ENCODE results near the gene ZBTB16.

Gene ZBTB16

DNA sequence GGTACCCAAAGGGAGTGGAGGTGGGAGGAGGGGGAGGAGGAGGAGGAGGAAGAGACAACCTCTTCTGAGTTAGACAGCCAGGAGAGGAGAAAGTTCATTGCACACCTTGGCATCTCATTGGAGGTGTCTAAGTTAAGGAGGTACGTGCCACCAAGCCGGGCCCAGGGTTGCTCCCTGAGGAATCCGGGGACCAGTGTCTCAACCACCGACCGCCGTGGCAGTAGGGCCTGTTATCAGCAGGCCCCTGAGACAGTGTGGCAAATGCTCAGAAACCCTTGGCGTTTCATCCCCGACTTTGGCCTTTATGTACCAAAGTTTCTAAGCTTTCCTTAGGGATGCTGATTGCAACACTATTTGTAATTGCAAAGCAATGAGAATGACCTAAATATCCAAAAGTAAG, 141.7 kb downstream of the ZBTB16 start:
- no peak overlapping the region for H3K27ac Mint-ChIP-seq
- ATAC-seq (no peak), DNase-seq (no peak)
- H3K9me3 Mint-ChIP-seq = no peaks in the 10 kb centered on the region
- no peaks in the 10 kb centered on the region for H3K27me3 Mint-ChIP-seq
- no peaks in the 10 kb centered on the region for H3K4me1 Mint-ChIP-seq
- no peak overlapping the region for H3K4me3 Mint-ChIP-seq

DNA sequence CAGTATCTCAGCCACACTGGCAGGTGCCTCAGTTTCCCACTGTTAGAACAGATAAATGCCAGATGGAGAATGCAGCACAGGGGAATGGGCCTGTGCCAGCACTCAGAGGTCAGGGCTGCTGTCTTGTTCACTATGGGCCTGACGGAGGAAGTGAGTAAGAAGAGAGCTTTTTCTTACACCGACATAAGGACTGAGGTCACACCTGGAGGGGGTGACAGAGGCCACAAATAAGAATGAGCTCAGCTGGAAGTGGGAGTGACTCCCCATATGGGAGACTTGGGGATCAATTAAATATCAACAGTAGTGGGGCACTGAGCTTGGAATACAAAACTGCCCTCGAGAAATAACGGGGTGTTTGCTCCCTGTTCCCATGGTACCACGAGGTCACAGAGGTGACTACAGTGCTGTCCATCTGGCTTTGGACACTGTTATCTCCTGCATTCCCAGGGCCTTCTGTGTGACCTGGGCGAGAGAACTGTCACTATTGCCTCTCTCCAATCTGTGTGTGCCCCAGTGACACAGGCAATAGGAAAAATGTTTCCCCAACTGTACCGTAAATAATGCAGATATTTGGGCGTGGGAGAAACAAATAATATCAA, 142.6 kb downstream of the ZBTB16 start:
- Mint-ChIP-seq H3K27me3 (no peaks in the 10 kb centered on the region), H3K4me3 (no peak overlapping the region), H3K4me1 (peaks cover 4% of the 10 kb centered on the region), H3K9me3 (no peaks in the 10 kb centered on the region), H3K27ac (no peak overlapping the region)
- no peak for DNase-seq
- ATAC-seq = no peak

DNA sequence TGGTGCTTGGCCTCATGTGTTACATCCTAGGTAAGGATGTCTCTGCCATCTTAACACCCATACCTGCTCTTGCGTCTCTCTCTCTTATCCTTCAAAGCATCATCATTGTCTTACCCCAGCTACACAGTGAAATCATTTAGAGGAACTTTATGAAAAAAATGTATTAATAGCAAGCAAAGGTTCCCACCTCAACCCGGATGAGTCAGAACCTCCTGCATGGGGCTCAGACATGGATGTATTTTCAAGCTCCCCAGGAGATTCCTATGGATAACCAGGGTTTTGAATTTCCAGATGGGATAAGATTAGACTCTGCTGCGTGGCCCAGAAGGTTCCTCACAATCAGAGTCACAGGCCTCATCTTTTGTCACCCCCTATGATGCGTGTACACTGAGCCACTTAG, 147.6 kb downstream of the ZBTB16 start:
- ATAC-seq (no peak), DNase-seq (no peak)
- Mint-ChIP-seq H3K9me3 (no peaks in the 10 kb centered on the region), H3K4me1 (peaks cover 32% of the 10 kb centered on the region), H3K27me3 (no peaks in the 10 kb centered on the region), H3K4me3 (no peak overlapping the region), H3K27ac (no peak overlapping the region)

DNA sequence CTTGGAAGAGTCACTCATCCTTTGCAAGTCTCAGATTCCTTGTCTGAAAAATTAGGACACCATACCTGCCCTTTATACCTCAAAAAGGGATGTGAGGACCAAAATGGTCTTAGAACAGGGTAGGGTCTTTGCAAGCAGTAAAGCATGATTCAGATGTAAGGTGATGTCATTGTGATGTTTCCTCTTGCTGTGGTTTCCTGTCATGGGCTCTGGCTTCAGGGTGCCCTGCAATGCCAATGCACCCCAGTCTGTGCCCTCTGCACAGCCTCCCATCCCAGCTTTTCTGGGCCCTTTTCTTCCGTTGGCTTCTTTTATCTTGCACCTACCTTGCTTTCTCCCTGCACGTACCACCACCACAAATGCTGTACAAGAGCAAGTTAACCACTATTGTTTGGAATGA, 148.9 kb downstream of the ZBTB16 start:
- no peaks in the 10 kb centered on the region for H3K27me3 Mint-ChIP-seq
- ATAC-seq = peak; percentile 96
- no peak overlapping the region for H3K4me3 Mint-ChIP-seq
- H3K4me1 Mint-ChIP-seq = peaks cover 32% of the 10 kb centered on the region
- no peaks in the 10 kb centered on the region for H3K9me3 Mint-ChIP-seq
- peak; percentile 3 to 20 for DNase-seq
- H3K27ac Mint-ChIP-seq = peak overlapping the region in 1 of 2 donors; percentile 4

DNA sequence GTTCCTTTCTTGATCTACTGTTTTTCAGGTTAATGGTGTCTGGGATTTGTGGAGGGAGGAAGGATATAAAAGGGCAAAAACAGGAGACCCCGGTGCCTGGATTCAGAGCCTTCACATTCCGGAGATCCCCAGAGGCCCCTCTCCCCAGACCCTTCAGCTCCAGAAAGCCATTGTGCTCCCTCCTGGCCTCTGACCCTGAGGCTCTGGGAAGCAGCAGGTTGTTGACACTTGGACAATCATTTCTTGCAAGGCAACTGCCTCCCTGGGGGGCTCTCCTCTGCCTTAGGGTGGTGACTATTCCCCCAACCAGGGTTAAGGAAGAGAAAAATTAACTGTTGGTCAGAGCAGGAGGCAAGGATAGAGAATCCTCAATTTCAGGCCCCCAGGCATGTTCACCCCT, 149.8 kb downstream of the ZBTB16 start:
- no peaks in the 10 kb centered on the region for H3K9me3 Mint-ChIP-seq
- H3K4me1 Mint-ChIP-seq = peaks cover 32% of the 10 kb centered on the region
- no peak overlapping the region for H3K27ac Mint-ChIP-seq
- H3K4me3 Mint-ChIP-seq = no peak overlapping the region
- DNase-seq = no peak
- H3K27me3 Mint-ChIP-seq = no peaks in the 10 kb centered on the region
- no peak for ATAC-seq

DNA sequence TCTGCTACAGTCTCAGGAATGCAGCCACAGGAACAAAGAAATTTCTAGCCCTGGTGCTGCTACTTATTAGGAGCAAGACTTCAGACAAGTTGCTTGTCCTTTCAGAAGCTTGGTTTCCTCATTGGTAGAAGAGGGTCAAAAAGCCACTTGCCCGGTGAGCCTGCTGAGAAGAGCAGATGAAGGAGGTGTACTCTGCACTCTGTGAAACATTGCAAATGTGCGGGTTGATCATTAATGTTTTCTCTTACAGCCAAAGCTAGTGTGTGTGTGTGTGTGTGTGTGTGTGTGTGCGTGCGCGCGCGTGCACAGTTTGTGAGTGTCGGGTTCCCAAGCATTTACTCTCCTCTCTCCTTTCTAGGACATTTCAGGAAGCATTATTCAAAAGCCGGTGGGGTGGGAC, 150.4 kb downstream of the ZBTB16 start:
- H3K27me3 Mint-ChIP-seq = no peaks in the 10 kb centered on the region
- no peaks in the 10 kb centered on the region for H3K9me3 Mint-ChIP-seq
- peaks cover 32% of the 10 kb centered on the region for H3K4me1 Mint-ChIP-seq
- H3K27ac Mint-ChIP-seq = peak overlapping the region in 1 of 2 donors; percentile 61
- ATAC-seq (no peak), DNase-seq (no peak)
- H3K4me3 Mint-ChIP-seq = no peak overlapping the region

DNA sequence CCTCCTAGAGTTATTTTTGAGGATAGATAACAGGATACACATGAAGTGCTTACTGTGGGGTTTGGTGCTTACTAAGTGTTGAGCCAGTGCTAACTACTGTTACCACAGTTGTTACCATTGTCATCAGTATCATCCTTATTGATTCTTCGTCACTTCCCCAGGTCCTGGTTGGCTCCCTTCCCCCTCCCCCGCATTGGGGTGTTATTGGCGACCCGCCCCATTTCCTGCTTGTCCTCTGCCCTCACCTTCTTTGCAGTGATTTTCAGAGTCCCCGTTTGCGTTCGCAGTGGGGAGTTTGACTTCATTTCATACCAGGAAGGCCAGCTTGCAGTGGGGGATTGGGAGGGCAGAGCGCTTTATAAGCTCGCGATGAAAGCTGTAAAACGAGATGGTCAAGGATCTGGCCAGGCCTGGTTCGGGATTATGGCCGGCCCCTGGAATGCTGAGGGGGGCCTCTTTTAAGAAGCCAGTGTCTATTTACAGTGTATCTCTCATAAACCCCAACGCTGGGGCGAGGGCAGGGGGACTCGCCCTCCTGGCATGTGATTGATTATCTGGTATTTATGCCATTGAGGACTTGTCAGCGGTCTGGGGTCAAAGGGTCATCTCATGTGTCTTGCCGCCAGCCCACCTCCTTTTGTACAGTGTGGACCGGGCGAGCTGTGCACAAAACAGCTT, 152.1 kb downstream of the ZBTB16 start:
- Mint-ChIP-seq H3K9me3 (no peaks in the 10 kb centered on the region), H3K4me3 (no peak overlapping the region), H3K4me1 (peaks cover 36% of the 10 kb centered on the region), H3K27me3 (no peaks in the 10 kb centered on the region), H3K27ac (peak overlapping the region in 1 of 2 donors; percentile 14)
- ATAC-seq (no peak), DNase-seq (no peak)

DNA sequence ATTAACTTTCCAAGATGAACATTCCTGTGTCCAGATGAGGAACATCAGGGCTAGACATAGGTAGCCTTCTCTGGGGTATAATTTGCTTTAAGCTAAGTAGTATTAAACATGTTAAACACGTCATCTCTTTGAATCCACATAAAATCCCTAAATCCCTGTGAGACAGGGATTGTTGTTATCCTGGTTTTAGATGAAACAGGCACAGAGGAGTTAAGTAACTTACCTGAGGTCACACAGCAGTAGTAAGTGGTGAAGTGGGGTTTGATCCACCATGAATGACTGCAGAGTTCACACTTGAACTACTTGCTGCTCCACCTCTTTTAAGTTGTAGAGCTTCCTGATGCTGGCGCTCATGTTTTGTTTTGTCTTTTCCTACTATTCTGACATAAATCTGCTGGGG, 154.1 kb downstream of the ZBTB16 start:
- no peaks in the 10 kb centered on the region for H3K27me3 Mint-ChIP-seq
- ATAC-seq (no peak), DNase-seq (no peak)
- peaks cover 25% of the 10 kb centered on the region for H3K4me1 Mint-ChIP-seq
- no peak overlapping the region for H3K4me3 Mint-ChIP-seq
- no peaks in the 10 kb centered on the region for H3K9me3 Mint-ChIP-seq
- no peak overlapping the region for H3K27ac Mint-ChIP-seq

DNA sequence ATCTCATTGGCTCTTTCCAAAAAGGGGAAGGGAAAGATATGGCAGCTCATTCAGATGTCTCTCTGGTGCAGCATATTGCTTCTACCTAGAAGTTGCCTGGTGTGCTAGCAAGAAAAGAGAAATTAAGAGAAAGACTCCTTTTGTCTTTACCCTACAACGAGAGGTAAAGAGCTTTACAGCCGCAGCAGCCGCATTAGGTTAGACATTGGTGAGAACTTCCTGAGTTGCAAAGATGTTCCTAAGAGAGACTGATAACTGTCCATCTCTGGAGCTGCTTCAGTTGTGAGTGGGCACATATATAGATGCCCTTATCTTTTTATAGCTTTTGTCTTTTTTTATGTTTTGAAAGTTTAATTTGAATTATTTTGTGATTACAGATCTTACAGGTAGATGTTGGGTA, 155.9 kb downstream of the ZBTB16 start:
- Mint-ChIP-seq H3K27me3 (no peaks in the 10 kb centered on the region), H3K4me3 (no peak overlapping the region), H3K9me3 (no peaks in the 10 kb centered on the region), H3K27ac (peak overlapping the region in 1 of 2 donors; percentile 84), H3K4me1 (peaks cover 17% of the 10 kb centered on the region)
- no peak for DNase-seq
- ATAC-seq = no peak

DNA sequence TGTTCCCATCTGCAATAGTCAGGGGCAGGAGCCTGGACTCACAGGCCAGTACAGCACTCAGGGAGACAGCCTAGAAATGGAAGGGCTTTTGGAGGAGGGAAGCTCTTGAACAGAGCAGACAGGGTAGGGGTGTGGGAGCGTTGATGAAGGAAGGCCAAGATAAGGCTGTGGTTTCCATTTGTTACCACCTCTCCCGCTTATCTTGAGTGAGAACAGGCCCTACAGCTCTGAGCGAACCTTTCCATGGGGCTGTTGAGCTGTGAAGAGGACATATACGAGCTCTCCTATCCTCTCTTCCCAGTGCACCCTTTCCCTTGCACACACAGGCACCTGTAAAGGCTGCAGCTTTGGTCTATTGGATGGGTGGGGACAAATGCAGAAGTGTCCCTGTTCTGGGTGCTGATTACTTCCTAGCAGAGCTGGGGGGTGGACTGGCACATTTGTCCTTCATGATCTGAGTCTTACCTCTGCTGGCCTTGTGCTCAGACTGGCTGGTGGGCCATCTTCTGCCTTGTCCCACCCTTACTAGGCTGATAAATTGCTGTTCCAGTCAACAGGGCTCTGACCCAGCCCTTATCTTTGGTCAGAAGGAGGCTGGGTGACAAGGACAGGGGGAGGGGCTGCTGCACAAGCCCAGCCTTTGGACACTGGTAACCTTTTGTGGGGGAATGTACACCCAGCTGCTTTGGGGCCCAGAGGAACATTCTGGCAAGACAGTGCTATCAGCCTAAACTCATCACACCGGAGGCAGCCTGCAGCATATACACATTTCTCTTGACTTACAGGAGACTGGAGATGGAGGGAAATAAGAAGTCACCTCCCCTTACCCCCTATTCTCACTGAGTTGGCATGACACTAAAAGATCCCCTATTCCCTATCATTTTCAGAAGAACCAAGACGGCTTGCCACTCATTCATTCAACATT, 156.6 kb downstream of the ZBTB16 start:
- H3K27ac Mint-ChIP-seq = peak overlapping the region in 1 of 2 donors; percentile 84
- no peak for DNase-seq
- no peaks in the 10 kb centered on the region for H3K9me3 Mint-ChIP-seq
- H3K4me3 Mint-ChIP-seq = no peak overlapping the region
- no peak for ATAC-seq
- H3K4me1 Mint-ChIP-seq = peaks cover 17% of the 10 kb centered on the region
- no peaks in the 10 kb centered on the region for H3K27me3 Mint-ChIP-seq

DNA sequence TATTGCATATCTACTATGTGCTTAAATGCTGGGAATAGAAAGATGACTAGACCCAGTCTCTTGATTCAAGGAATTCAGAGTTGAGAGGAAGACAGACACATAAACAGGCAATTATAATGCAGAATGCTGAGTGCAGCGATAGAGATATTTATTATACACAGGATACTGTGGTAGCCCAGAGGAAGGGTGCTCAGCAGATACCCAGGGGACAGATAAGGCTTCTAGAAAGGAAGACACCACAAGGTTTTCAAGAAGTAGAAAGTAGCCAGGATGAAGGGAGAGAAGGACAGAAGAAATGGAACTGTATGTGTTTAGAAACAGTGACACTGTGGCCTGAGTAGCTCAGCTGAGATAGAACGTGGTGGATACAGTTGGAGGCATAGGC, 157.3 kb downstream of the ZBTB16 start:
- DNase-seq (no peak), ATAC-seq (no peak)
- Mint-ChIP-seq H3K9me3 (no peaks in the 10 kb centered on the region), H3K27me3 (no peaks in the 10 kb centered on the region), H3K4me1 (peaks cover 13% of the 10 kb centered on the region), H3K27ac (peak overlapping the region in 1 of 2 donors; percentile 71), H3K4me3 (no peak overlapping the region)

DNA sequence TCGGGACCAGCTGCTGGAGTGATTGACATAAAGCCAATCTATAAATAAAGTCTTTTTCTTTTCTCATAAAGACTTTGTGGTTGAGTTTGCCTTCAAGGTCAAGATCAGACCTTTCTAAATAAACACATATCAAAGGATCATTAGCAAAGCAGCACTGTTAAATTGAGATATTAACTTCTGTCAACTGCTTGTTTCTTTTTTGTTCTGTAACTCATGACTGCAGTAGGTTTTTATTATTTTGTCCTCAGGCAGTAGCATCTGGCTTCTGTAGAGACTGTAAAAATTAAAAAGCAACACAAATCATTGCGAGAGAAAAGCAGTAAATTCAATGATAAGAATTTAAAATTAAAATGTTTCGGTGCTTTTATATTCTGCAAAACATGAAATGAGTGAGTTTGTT, 159.0 kb downstream of the ZBTB16 start:
- no peak overlapping the region for H3K27ac Mint-ChIP-seq
- DNase-seq (no peak), ATAC-seq (no peak)
- no peaks in the 10 kb centered on the region for H3K27me3 Mint-ChIP-seq
- peaks cover 13% of the 10 kb centered on the region for H3K4me1 Mint-ChIP-seq
- H3K9me3 Mint-ChIP-seq = no peaks in the 10 kb centered on the region
- no peak overlapping the region for H3K4me3 Mint-ChIP-seq

DNA sequence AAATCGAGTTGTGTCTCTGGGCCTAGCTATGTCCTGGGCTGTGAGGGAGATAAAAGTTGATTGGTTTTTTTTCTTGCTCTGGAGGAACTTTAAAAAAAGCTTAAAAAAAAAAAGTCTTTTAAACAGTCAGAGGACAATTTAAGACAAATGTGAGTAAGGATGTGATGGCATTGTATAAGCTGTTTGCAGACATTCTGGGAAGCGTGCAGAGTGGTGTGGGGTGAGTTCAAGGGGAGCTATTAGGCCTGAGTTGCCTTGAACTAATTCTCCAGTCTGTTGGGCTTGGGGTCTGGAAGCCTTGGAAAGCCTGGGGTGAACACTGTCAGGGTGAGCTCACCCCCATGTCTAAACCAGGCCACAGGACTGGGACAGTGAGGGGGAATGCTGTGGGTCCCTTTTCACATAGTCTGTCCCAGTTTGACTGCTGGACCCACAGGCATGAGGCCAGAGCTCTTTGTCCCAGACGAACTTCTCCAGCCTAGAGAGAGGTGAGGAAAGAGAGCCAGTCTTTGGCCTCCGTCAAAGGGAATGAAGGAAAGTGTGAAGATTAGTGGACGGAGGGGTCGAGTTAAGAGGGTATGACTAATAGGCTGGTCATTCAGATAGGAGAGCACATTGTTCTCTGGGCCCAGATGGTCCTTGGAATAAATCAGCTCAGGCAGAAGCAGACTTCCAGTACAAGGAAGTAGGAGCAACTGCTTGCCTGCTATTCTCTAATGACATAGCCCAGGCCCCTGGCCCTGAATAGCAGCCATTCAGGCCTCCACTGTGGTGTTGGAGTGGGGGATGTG, 160.2 kb downstream of the ZBTB16 start:
- Mint-ChIP-seq H3K4me3 (no peak overlapping the region), H3K27me3 (no peaks in the 10 kb centered on the region), H3K27ac (peak overlapping the region in 1 of 2 donors; percentile 2), H3K9me3 (no peaks in the 10 kb centered on the region), H3K4me1 (peaks cover 13% of the 10 kb centered on the region)
- DNase-seq = no peak
- no peak for ATAC-seq

DNA sequence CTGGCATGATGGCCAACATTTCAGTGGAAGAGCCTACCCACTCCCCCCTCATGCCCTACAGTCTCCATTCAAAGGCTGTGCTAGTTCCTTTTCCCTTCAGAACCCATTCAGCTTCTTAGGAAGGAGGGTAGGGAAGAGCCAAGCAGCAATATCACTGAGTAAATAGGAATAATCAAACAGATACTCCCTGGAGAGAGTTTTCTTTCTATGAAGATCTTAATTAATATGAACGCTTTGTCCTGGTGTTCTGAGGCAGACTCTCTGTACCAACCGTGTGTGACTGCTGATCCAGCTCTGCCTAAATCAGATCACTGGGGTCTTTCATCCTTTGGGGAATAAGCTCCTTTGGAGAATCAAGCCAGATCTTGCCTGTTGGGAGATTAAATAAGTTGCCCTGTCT, 161.5 kb downstream of the ZBTB16 start:
- ATAC-seq = no peak
- no peak for DNase-seq
- no peak overlapping the region for H3K4me3 Mint-ChIP-seq
- no peaks in the 10 kb centered on the region for H3K27me3 Mint-ChIP-seq
- H3K4me1 Mint-ChIP-seq = peaks cover 22% of the 10 kb centered on the region
- H3K9me3 Mint-ChIP-seq = no peaks in the 10 kb centered on the region
- no peak overlapping the region for H3K27ac Mint-ChIP-seq

DNA sequence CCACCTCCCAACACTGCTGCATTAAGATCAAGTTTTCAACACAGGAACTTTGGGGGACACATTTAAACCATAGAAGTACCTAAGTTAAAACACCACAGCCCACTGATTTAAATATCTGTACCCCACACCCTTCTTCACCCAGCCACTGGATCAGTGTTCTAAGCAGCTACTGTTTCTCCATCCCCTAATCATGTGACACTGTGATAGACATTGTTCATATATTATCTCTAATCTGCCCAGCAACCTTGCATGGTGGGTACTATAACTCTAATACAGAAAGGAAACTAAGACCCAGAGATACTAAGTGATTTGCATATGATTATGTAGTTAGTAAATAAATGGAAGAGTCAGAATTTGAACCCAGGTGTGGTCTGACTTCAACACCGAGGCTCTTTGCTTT, 166.2 kb downstream of the ZBTB16 start:
- Mint-ChIP-seq H3K27ac (no peak overlapping the region), H3K27me3 (no peaks in the 10 kb centered on the region), H3K4me3 (no peak overlapping the region), H3K9me3 (no peaks in the 10 kb centered on the region), H3K4me1 (peaks cover 23% of the 10 kb centered on the region)
- no peak for ATAC-seq
- no peak for DNase-seq

Data from stimulated activated naive CD8-positive, alpha-beta T cell treated with anti-CD3 and anti-CD28 coated beads, Interleukin-15, amount 100 ng/mL, for 72 hours (primary cell).